Osteocyte (in vitro differentiated cells): Measurements from ENCODE around the gene LMOD1. TPM values are rescaled to one million over a fixed set of nuclear protein-coding genes. Genes with fewer than 3 reads are reported as not detected.

Source experiments
- DNase-seq: peaks from one replicate; pipeline ENCODE4 v3.0.0; 2021; ENCODE audit warnings: mixed read lengths; ENCODE audit not compliant: unreplicated experiment; ENCODE audit errors: extremely low spot score
- H3K27ac Mint-ChIP-seq: one replicate; pipeline ENCODE4 v1.8.0; 2021; ENCODE audit warnings: mild to moderate bottlenecking, mixed read lengths; ENCODE audit not compliant: unreplicated experiment
- H3K27me3 Mint-ChIP-seq: one replicate; pipeline ENCODE4 v1.8.0; 2021; ENCODE audit warnings: mixed read lengths; ENCODE audit not compliant: unreplicated experiment
- H3K36me3 Mint-ChIP-seq: one replicate; pipeline ENCODE4 v1.8.0; 2021; ENCODE audit warnings: mixed read lengths; ENCODE audit not compliant: unreplicated experiment
- H3K4me1 Mint-ChIP-seq: one replicate; pipeline ENCODE4 v1.8.0; 2021; ENCODE audit warnings: mixed read lengths; ENCODE audit not compliant: unreplicated experiment
- H3K4me3 Mint-ChIP-seq: one replicate; pipeline ENCODE4 v1.8.0; 2021; ENCODE audit warnings: mild to moderate bottlenecking, moderate library complexity, mixed read lengths; ENCODE audit not compliant: unreplicated experiment
- H3K9me3 Mint-ChIP-seq: one replicate; pipeline ENCODE4 v1.8.0; 2021; ENCODE audit warnings: mixed read lengths; ENCODE audit not compliant: unreplicated experiment
- total RNA-seq: library from RNA; stranded (reverse); gene quantifications from 2 replicates; pipeline ENCODE4 v1.2.1, GENCODE V29; 2021
- TF ChIP-seq, protein P1 (sequence below): fragments of 200-600 bp; sonication (generic); IDR thresholded peaks from 2 replicates; pipeline ENCODE4 v1.5.0; 2021; ENCODE audit warnings: antibody characterized with exemption, mild to moderate bottlenecking, moderate library complexity

Gene LMOD1
- total RNA-seq, 1 donor from 2014 or later: 15.9 TPM

DNA sequence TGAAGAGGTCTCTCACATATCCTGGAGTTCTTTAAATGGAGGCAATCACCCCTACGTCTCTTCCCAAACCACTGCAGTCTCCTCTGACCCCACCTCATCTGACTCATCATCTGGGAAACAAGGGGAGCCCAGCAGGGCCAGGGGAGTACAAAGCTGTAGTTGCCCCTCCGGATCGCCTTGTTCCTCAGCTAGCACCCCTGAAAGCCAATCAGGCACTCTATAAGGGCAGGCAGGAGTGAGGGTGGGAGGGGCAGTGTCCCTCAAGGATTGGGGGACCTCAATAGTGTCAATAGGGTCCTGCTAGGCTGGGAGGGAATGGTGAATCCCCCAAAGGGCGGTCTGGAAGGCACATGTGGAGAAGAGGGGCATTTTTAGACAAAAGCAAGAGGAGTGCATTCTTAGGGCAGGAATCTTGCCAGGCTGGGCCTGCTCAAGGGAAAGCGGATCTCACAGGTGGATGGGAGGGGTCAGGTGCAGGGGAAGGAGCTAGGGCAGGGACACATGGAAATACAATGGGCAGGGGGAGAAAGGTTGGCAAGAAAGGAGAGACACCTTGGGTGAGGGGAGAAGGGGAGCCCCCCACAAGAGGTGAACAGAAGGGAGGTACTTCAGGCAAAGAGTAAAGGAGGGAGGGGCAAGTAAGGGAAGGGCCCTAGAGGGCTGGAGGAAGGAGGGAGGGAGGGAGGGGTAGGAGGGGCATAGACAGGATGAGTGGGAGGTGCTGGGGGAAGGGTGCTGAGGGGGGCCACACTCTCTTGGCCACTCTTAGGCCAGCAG, 51.8 kb downstream of the LMOD1 start:
- TF ChIP-seq, protein P1, sequence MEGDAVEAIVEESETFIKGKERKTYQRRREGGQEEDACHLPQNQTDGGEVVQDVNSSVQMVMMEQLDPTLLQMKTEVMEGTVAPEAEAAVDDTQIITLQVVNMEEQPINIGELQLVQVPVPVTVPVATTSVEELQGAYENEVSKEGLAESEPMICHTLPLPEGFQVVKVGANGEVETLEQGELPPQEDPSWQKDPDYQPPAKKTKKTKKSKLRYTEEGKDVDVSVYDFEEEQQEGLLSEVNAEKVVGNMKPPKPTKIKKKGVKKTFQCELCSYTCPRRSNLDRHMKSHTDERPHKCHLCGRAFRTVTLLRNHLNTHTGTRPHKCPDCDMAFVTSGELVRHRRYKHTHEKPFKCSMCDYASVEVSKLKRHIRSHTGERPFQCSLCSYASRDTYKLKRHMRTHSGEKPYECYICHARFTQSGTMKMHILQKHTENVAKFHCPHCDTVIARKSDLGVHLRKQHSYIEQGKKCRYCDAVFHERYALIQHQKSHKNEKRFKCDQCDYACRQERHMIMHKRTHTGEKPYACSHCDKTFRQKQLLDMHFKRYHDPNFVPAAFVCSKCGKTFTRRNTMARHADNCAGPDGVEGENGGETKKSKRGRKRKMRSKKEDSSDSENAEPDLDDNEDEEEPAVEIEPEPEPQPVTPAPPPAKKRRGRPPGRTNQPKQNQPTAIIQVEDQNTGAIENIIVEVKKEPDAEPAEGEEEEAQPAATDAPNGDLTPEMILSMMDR: no peak
- no peak overlapping the region for H3K4me3 Mint-ChIP-seq
- no peak for DNase-seq
- H3K36me3 Mint-ChIP-seq: peaks cover 3% of the 10 kb centered on the region
- peak overlapping the region; percentile 8 for H3K27ac Mint-ChIP-seq
- no peaks in the 10 kb centered on the region for H3K27me3 Mint-ChIP-seq
- H3K4me1 Mint-ChIP-seq: peaks cover 22% of the 10 kb centered on the region
- H3K9me3 Mint-ChIP-seq: no peaks in the 10 kb centered on the region

DNA sequence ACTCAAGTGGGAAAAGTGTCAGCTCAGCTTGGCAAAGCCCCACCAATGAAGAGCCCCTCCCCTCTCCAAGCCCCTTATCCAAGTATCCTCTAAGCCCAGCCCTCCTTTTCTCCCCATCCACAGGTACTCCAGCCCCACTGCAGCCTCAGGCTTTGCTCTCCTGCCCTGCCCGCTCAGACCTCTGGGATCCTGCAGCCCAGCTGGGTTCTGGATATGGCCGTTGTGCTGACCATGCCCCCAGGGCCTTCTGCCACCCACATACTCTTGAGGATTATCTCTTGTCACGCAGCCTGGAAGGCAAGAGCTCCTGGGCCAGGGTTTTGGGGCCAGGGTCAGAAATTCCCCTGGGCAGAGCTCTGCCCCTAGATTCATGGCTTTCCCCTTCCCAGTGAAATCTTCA, 52.9 kb downstream of the LMOD1 start:
- TF ChIP-seq, protein P1: no peak
- Mint-ChIP-seq H3K27ac (peak overlapping the region; percentile 15), H3K36me3 (peaks cover 3% of the 10 kb centered on the region), H3K27me3 (no peaks in the 10 kb centered on the region), H3K4me3 (no peak overlapping the region), H3K9me3 (no peaks in the 10 kb centered on the region), H3K4me1 (peaks cover 25% of the 10 kb centered on the region)
- no peak for DNase-seq

DNA sequence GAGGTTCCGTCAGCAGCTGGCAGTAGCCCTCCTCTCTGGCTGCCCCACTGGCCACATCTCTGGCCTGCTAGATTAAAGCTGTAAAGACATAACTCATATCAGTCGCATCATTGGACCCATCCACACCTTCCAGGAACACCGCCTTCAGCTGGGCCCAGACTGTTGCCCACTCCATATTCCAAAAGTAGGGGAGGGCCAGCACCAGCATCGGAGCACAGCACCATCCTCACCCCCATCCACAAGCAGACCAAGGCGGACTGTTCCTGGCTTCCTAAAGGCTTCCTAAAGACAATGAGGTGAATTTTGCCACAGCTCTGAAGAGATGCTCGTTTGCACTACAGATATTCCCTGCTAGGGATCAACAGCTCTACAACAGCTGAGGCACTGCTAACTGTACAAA, 54.1 kb downstream of the LMOD1 start:
- H3K27ac Mint-ChIP-seq: no peak overlapping the region
- H3K36me3 Mint-ChIP-seq: no peaks in the 10 kb centered on the region
- TF ChIP-seq, protein P1: no peak
- no peaks in the 10 kb centered on the region for H3K27me3 Mint-ChIP-seq
- H3K9me3 Mint-ChIP-seq: no peaks in the 10 kb centered on the region
- no peak for DNase-seq
- peaks cover 32% of the 10 kb centered on the region for H3K4me1 Mint-ChIP-seq
- H3K4me3 Mint-ChIP-seq: no peak overlapping the region

DNA sequence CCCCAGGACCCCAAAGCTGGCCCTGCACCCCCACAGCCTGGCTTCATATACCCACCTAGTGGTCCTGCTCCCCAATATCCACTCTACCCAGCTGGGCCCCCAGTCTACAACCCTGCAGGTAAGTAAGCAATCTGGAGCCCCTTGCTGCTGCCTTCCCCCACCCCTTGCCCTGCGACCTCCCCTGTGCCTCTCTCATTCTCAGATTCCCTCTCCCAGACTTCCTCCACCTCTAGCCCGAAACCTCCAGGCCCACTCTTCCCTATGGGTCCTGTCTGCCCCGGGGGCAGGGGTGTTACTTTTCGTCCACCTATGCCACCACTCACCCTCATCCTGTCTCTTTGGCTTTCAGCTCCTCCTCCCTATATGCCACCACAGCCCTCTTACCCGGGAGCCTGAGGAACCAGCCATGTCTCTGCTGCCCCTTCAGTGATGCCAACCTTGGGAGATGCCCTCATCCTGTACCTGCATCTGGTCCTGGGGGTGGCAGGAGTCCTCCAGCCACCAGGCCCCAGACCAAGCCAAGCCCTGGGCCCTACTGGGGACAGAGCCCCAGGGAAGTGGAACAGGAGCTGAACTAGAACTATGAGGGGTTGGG, 54.8 kb downstream of the LMOD1 start:
- Mint-ChIP-seq H3K36me3 (no peaks in the 10 kb centered on the region), H3K27me3 (no peaks in the 10 kb centered on the region), H3K9me3 (no peaks in the 10 kb centered on the region), H3K4me1 (peaks cover 30% of the 10 kb centered on the region), H3K4me3 (no peak overlapping the region), H3K27ac (no peak overlapping the region)
- TF ChIP-seq, protein P1: no peak
- DNase-seq: no peak

DNA sequence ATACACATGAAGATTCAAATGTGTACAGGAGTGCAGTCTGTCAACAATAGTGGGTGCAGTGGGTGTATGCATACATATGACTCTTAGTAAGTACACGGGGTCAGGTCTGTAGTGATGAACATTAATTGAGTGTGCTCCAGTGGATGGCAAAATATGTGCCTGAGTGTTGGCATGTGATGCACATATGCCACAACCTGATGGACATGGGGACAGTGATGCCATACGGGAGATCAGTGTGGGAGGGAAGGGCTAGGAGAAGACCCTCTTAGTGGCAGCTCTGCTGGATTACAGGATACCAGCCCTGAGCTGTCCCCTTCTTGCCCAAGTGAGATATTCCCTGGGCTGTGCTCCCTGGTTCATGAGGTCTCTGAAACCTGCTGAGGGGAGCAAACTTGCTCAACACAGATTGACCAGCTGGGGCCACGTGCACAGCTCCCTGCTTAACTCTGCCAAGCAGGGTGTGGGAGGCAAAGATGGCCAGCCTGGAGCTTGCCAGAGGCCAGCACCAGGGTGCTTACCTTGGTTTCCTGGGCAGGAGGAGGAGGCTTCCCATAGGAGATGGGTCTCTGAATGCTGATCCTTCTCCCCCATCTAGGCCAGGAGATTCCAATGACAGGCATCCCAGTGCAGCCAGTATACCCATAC, 55.4 kb downstream of the LMOD1 start:
- Mint-ChIP-seq H3K4me1 (peaks cover 25% of the 10 kb centered on the region), H3K27ac (no peak overlapping the region), H3K27me3 (no peaks in the 10 kb centered on the region), H3K36me3 (no peaks in the 10 kb centered on the region), H3K4me3 (no peak overlapping the region), H3K9me3 (no peaks in the 10 kb centered on the region)
- DNase-seq: no peak
- TF ChIP-seq, protein P1: no peak
